Ishikawa (cell line): ENCODE data around the gene BANF2.

Experiments used
- CEBPB ChIP-seq: IDR thresholded peaks from 2 replicates; pipeline ENCODE4 v1.6.1; 2012
- EGR1 ChIP-seq: IDR thresholded peaks from 2 replicates; pipeline ENCODE4 v1.6.1; 2012
- EP300 ChIP-seq: IDR thresholded peaks from 2 replicates; pipeline ENCODE4 v1.6.1; 2012; ENCODE audit warnings: borderline replicate concordance
- FOXM1 ChIP-seq: IDR thresholded peaks from 2 replicates; pipeline ENCODE4 v1.6.1; 2012; ENCODE audit warnings: low read depth, borderline replicate concordance
- MAX ChIP-seq: IDR thresholded peaks from 2 replicates; pipeline ENCODE4 v1.6.1; 2012
- NFIC ChIP-seq: IDR thresholded peaks from 2 replicates; pipeline ENCODE4 v1.6.1; 2012
- RAD21 ChIP-seq: IDR thresholded peaks from 2 replicates; pipeline ENCODE4 v1.6.1; 2012; ENCODE audit warnings: low read depth
- REST ChIP-seq: IDR thresholded peaks from 2 replicates; pipeline ENCODE4 v1.6.1; 2012; ENCODE audit warnings: low read depth, mild to moderate bottlenecking
- TAF1 ChIP-seq: IDR thresholded peaks from 2 replicates; pipeline ENCODE4 v1.6.1; 2012; ENCODE audit warnings: low read depth, mild to moderate bottlenecking
- TCF12 ChIP-seq: IDR thresholded peaks from 2 replicates; pipeline ENCODE4 v1.6.1; 2012; ENCODE audit warnings: low read depth
- TEAD4 ChIP-seq: IDR thresholded peaks from 2 replicates; pipeline ENCODE4 v1.6.1; 2012
- USF1 ChIP-seq: IDR thresholded peaks from 2 replicates; pipeline ENCODE4 v1.6.1; 2012
- YY1 ChIP-seq: IDR thresholded peaks from 2 replicates; pipeline ENCODE4 v1.6.1; 2012; ENCODE audit warnings: low read depth
- ZBTB7A ChIP-seq: IDR thresholded peaks from 2 replicates; pipeline ENCODE4 v1.6.1; 2012; ENCODE audit warnings: low read depth

GRCh38 chr20:17680836-17681725 is 18.7 kb upstream of the BANF2 start:
- TF ChIP-seq ZBTB7A (peak; percentile 65; the same call in 1 of the 2 replicates), CEBPB (no peak), RAD21 (peak; percentile 32; the same call in 1 of the 2 replicates), MAX (no peak), REST (no peak), YY1 (no peak), EP300 (no peak), USF1 (no peak), TAF1 (peak; percentile 8; the same call in 1 of the 2 replicates), TCF12 (no peak), TEAD4 (no peak), NFIC (peak; percentile 54; the same call in 1 of the 2 replicates), EGR1 (no peak), FOXM1 (no peak)
